Activated CD4-positive, alpha-beta T cell treated with anti-CD3 and anti-CD28 coated beads, Interleukin-2, amount 50 U/mL, for 24 hours (primary cell): ENCODE results near the gene GALNT9.

ENCODE experiments used
- DNase-seq, 2 donors: peaks; one replicate each; pipeline ENCODE4 v3.0.0-alpha.2; 2020; ENCODE audit warnings: low read depth in 1 of 2, low spot score in 1 of 2

Gene GALNT9

DNA sequence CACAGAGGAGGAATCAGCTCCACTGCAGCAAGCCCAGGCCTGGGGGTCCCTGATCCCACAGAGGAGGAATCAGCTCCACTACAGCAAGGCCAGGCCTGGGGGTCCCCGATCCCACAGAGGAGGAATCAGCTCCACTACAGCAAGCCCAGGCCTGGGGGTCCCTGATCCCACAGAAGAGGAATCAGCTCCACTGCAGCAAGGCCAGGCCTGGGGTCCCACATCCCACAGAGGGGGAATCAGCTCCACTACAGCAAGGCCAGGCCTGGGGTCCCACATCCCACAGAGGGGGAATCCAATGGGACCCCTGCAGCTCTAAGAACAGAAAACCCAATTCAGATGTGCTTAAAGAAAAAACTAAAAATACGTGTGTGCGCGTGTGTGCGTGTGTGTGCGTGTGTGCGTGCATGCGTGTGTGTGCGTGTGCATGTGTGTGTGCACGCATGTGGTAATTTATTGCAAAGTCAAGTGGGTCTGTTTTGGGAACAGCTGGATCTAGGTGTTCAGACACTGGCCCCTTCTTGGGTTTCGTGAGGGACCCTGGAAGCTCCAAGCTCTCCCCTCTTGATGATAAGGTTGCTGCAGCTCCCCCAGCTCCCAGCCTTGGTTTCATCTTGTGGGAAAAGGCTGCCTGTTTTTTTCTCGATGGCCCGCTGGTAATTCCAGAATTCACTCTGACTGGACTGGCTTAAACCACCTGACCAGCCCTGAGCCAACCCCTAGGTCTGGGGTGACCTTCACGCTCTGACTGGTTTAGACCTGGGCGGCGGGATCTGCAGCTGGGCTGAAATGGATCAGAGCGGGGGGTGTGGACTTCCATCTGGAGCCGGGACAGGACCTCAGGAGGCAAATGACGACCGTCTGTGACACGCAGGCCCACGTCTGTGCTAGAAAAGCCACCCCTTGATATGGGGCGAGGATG, 47.1 kb downstream of the GALNT9 start:
- DNase-seq = no peak

DNA sequence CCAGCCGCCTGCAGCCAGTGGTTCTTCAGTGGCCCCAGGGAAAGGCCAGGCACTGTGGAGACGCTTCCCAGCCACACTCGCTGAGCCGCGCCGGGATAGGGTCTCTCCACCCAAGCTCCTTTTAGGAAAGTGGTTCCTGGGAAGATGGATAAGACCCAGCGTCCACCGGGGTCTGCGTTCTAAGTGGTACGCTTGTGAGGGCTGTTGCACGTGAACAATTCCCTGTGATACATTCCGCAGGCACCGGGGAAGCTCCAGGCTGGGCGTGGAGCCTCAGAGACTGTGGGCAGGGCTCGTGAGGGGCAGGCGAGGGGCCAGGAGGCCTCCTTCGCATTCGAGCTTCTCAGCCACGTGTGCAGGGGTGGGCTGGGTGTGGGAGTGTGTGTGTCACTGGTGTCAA, 48.4 kb downstream of the GALNT9 start:
- DNase-seq = no peak

DNA sequence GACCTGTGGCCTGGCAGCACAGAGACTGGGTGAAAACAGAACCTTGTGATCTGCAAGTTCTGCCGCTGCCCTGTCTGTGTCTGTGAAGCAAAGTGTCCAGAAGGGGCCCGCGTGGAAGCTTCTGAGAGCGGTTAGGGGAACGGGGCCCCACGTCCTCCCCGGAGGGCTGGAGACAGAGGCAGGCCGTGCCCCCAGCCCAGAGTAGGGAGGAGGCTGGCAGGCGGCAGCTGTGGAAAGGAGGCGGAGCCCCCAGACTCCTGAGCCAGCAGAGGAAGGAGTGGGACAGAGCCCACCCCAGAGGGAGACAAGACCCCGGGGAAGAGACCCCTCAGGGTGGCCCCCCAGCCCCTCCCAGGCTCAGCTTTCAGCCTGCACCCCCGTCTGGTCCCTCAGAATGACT, 49.0 kb downstream of the GALNT9 start:
- DNase-seq = no peak

GRCh38 chr12:132279930-132280329, 49.5 kb downstream of the GALNT9 start:
- DNase-seq = no peak

- DNase-seq = no peak
Observed at GRCh38 chr12:132279184-132279889, 50.1 kb downstream of the GALNT9 start.

GRCh38 chr12:132278401-132279183, 50.8 kb downstream of the GALNT9 start:
- DNase-seq = no peak

DNA sequence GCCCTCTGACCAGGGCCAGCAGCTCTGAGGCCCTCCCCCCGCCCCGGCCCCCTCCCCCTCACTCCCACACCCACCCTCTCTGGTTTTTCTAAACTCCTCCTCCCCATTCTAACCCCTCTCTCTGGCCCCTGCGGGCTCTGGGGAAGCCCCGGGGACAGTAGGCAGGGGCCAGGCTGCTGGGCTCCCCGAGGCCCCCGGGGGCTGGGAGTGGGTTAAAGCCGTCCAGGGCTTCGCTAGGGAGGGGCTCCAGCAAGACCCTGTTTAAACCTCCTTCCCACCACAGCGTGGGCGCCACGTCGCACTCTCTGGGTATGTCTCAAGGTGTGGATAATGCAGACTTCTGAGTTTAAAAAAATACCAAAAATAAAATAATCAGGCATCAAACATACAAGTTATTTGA, 51.4 kb downstream of the GALNT9 start:
- DNase-seq = no peak

GRCh38 chr12:132277374-132277941, 51.9 kb downstream of the GALNT9 start:
- DNase-seq = no peak

DNA sequence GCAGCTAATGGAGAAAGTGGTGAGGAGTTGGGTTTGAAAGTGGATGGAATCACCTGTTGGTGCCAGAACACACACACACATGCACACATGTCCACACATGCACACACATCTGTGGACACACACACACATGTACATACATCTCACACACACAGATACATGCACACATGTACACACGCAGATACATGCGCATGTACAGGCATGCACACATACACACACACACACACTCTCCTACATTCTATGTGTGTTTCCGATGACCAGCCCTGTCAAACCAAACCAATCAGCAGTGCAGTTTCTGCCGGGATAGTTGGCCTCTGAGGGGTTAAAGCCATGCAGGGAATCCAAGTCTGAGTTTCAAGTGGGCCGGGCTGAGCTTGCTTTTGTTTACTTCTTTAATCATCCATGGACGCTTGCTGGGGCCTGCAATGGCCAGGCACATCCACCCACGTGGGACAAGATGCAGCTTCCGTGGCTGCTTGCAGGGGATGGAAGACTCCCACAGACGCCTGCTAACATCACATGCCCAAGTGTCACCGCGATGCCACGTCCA, 52.5 kb downstream of the GALNT9 start:
- DNase-seq = no peak

- no peak for DNase-seq
Observed at GRCh38 chr12:132276066-132276826, 53.1 kb downstream of the GALNT9 start.

DNA sequence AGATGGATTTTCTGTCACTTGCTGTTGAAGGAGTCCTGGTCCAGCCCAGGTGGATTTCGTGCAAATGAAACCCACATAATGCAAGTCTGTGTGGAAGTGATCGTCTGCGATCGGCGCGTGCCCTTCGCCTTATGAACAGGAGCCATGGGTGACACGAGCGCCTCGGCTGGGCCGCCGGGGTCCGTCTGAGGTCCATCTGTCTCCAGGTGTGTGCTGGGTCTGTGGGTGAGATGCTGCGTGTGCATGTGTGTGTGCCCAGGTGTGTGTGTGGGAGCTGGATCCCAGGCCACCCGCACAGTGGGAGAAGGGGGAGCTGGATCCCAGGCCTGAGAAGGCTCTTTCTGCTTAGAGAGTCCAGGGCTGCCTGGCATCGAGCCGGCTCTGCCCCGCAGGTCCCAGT, 53.8 kb downstream of the GALNT9 start:
- no peak for DNase-seq

GRCh38 chr12:132275110-132275531, 54.3 kb downstream of the GALNT9 start:
- no peak for DNase-seq

GRCh38 chr12:132273992-132274334, 55.4 kb downstream of the GALNT9 start:
- no peak for DNase-seq

DNA sequence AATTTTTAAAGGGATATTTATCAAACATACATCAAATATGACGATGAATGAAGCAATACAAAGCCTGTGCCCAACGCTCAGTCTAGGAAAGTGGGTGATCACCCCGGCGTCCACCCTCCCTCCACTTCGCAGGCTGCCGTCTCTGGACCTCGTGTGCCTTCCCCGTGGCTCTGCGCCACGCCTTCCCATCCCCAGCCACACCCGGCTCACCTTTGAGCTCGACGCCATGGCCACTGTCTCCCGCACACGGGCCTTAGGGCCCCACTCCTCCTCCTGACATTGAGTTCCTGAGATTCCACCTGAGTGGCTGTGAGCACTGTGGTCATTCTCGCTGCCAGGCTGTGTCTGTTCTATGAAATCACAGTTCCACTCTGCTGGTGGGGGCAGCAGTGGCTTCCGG, 56.7 kb downstream of the GALNT9 start:
- no peak for DNase-seq

DNA sequence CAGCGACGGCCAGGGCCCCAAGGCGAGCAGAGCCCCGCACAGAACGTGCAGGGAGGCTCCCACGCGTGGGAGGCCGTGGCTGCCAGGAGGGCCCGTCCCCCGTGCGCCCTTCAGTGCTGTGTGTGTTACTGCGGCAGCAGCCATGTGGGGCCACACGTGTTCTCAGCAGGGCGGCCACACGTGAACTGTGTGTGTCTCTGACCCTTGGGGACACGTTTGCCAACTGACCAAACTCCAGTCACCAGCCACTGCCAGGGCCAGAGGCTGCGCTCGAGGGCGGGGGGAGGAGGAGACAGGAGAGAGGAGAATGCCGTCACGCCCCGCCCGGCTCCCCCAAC, 57.7 kb downstream of the GALNT9 start:
- no peak for DNase-seq

GRCh38 chr12:132270969-132271754, 58.2 kb downstream of the GALNT9 start:
- DNase-seq = no peak

- DNase-seq = no peak
Observed at GRCh38 chr12:132270516-132270915, 58.9 kb downstream of the GALNT9 start.

GRCh38 chr12:132269271-132269968, 60.0 kb downstream of the GALNT9 start:
- DNase-seq = no peak

- DNase-seq = no peak
Observed at GRCh38 chr12:132268674-132269073, 60.7 kb downstream of the GALNT9 start.
